HepG2 (cell line): ENCODE measurements around the gene ACRBP. TPM values are rescaled to one million over a fixed set of nuclear protein-coding genes. Genes with fewer than 3 reads are reported as not detected.

ENCODE experiments used
- ATAC-seq: fragments of 200-7000 bp; cut with Tn5 transposase; 3 replicates; pipeline ENCODE4 v1.9.1; 2020; ENCODE audit warnings: mild to moderate bottlenecking, moderate library complexity
- BruUV-seq: library from RNA; stranded (reverse); fragments of 400-500 nt; replicated peaks from 2 replicates; lab custom pipeline; 2021; lab: Mats Ljungman, UMichigan
- CTCF ChIA-PET: fragments of 300-600 bp; formaldehyde crosslinking; extraction: SDS; loops from one replicate; lab custom pipeline; 2021; ENCODE audit warnings: low total read pairs, inconsistent platforms, low intra/inter-chr PET ratio; lab: Yijun Ruan, JAX
- POLR2A ChIA-PET: fragments of 350-600 bp; sonication (Branson Sonifier 250); formaldehyde crosslinking; loops from one replicate; lab custom pipeline; 2020; ENCODE audit warnings: antibody characterized with exemption, inconsistent platforms; lab: Yijun Ruan, JAX
- DNase-seq: peaks from one replicate; pipeline ENCODE4 v3.0.0-alpha.2; 2015; ENCODE audit warnings: low spot score
- FAIRE-seq: peaks from 3 replicates; lab custom pipeline; 2011; peaks lifted over from hg19 to GRCh38; lab: Jason Lieb, UNC
- H2AFZ ChIP-seq: one replicate; pipeline ENCODE4 v1.6.1; 2011; ENCODE audit warnings: low read length, inconsistent platforms
- H3K27ac ChIP-seq: fragments of 300-600 bp; 3 replicates; pipeline ENCODE4 v1.8.0; 2011; ENCODE audit warnings: mixed run types, mild to moderate bottlenecking, mixed read lengths, low read length, inconsistent platforms; ENCODE audit not compliant: insufficient read depth; ENCODE audit errors: extremely low read length
- H3K27me3 ChIP-seq, 2 experiments: fragments of 200-600 bp in 1 of 2; 2 replicates in 1 of 2; 3 replicates in 1 of 2; pipeline versions ENCODE4 v1.6.0 to v1.8.0; 2011; ENCODE audit warnings: low read length in 2 of 2, mild to moderate bottlenecking in 2 of 2, moderate library complexity in 2 of 2, inconsistent platforms in 1 of 2; ENCODE audit not compliant: insufficient read depth in 2 of 2, control insufficient read depth in 1 of 2
- H3K36me3 ChIP-seq, 2 experiments: fragments of 200-600 bp in 1 of 2; replicated peaks in 1 of 2; 2 replicates in 1 of 2; 3 replicates in 1 of 2; pipeline versions ENCODE4 v1.5.1 to v1.8.0; 2011; ENCODE audit warnings: low read length in 2 of 2, inconsistent platforms in 1 of 2; ENCODE audit not compliant: insufficient read depth in 2 of 2, control insufficient read depth in 1 of 2
- H3K4me1 ChIP-seq: 2 replicates; pipeline ENCODE4 v1.5.1; 2012; ENCODE audit warnings: low read length, inconsistent platforms; ENCODE audit not compliant: insufficient read depth
- H3K4me2 ChIP-seq: 2 replicates; pipeline ENCODE4 v1.6.0; 2011; ENCODE audit warnings: low read depth, low read length, inconsistent platforms
- H3K4me3 ChIP-seq, 3 experiments: fragments of 200-600 bp in 1 of 3; sonication (generic), shearing (Covaris generic) in 1 of 3; replicated peaks in 1 of 3; 2 replicates each; pipeline ENCODE4 v1.5.1; 2011 to 2016; ENCODE audit warnings: low read length in 3 of 3, inconsistent platforms in 2 of 3, low read depth in 2 of 3, mild to moderate bottlenecking in 2 of 3, control low read depth in 1 of 3, mixed read lengths in 1 of 3; ENCODE audit not compliant: insufficient read depth in 1 of 3
- H3K79me2 ChIP-seq: one replicate; pipeline ENCODE4 v1.6.1; 2011; ENCODE audit warnings: low read length, inconsistent platforms; ENCODE audit not compliant: insufficient read depth
- H3K9ac ChIP-seq: 2 replicates; pipeline ENCODE4 v1.6.0; 2011; ENCODE audit warnings: mild to moderate bottlenecking, low read depth, low read length, inconsistent platforms; ENCODE audit not compliant: insufficient read depth
- H3K9me3 ChIP-seq: 2 replicates; pipeline ENCODE4 v1.5.1; 2012; ENCODE audit warnings: mild to moderate bottlenecking, low read length
- H4K20me1 ChIP-seq: 2 replicates; pipeline ENCODE4 v1.6.0; 2011; ENCODE audit warnings: inconsistent platforms, mild to moderate bottlenecking, low read length, moderate library complexity; ENCODE audit not compliant: insufficient read depth
- ADNP ChIP-seq: sonication (generic); formaldehyde crosslinking; IDR thresholded peaks from 2 replicates; pipeline ENCODE4 v1.4.0; 2020; ENCODE audit warnings: missing genetic modification reagents
- ASH2L ChIP-seq: fragments of 300-600, 200-600 bp; sonication (generic); IDR thresholded peaks from 2 replicates; pipeline ENCODE4 v1.7.0; 2017; ENCODE audit warnings: low read depth, mild to moderate bottlenecking, moderate library complexity, mixed read lengths, low read length; ENCODE audit not compliant: insufficient read length
- CHD4 ChIP-seq: fragments of 200-600 bp; sonication (generic); IDR thresholded peaks from 2 replicates; pipeline ENCODE4 v1.7.0; 2017; ENCODE audit warnings: mild to moderate bottlenecking, low read length, borderline replicate concordance
- CTCF ChIP-seq: sonication (generic); formaldehyde crosslinking; IDR thresholded peaks from 2 replicates; pipeline ENCODE4 v1.5.0; 2020; ENCODE audit warnings: mild to moderate bottlenecking, missing genetic modification reagents, moderate library complexity
- HOXD1 ChIP-seq: sonication (generic); formaldehyde crosslinking; IDR thresholded peaks from 2 replicates; pipeline ENCODE4 v1.5.0; 2020; ENCODE audit warnings: missing genetic modification reagents
- KAT8 ChIP-seq: IDR thresholded peaks from 2 replicates; pipeline ENCODE4 v1.6.1; 2016; ENCODE audit warnings: missing genetic modification reagents, missing compliant biosample characterization
- MAF1 ChIP-seq: sonication (generic); formaldehyde crosslinking; IDR thresholded peaks from 2 replicates; pipeline ENCODE4 v1.5.0; 2020; ENCODE audit warnings: missing genetic modification reagents, borderline replicate concordance
- MED8 ChIP-seq: sonication (generic); formaldehyde crosslinking; IDR thresholded peaks from 2 replicates; pipeline ENCODE4 v1.8.1; 2023; ENCODE audit warnings: mild to moderate bottlenecking, missing genetic modification reagents; ENCODE audit not compliant: insufficient replicate concordance
- RBAK ChIP-seq: sonication (generic); formaldehyde crosslinking; IDR thresholded peaks from 2 replicates; pipeline ENCODE4 v1.5.1; 2020; ENCODE audit warnings: mild to moderate bottlenecking, missing genetic modification reagents
- ZKSCAN1 ChIP-seq: fragments of 150-350 bp; IDR thresholded peaks from 2 replicates; pipeline ENCODE4 v1.6.1; 2014; ENCODE audit warnings: low read length
- ZNF501 ChIP-seq: sonication (generic); formaldehyde crosslinking; IDR thresholded peaks from 2 replicates; pipeline ENCODE4 v1.5.1; 2020; ENCODE audit warnings: mild to moderate bottlenecking, moderate library complexity, missing genetic modification reagents
- ZNF607 ChIP-seq: sonication (generic); formaldehyde crosslinking; IDR thresholded peaks from 2 replicates; pipeline ENCODE4 v1.5.1; 2020; ENCODE audit warnings: missing genetic modification reagents, mild to moderate bottlenecking, borderline replicate concordance
- ZNF629 ChIP-seq: sonication (generic); formaldehyde crosslinking; conservative IDR thresholded peaks from 2 replicates; pipeline ENCODE4 v1.5.0; 2020; ENCODE audit warnings: missing genetic modification reagents
- WGBS: methylation state at CpG from one replicate; pipeline ENCODE4 v1.1.6; 2017; ENCODE audit warnings: low lambda C conversion rate; 5-methylcytosine and 5-hydroxymethylcytosine counted together
- in situ Hi-C: cut with HindIII; loops from 2 replicates; pipeline ENCODE4 v1.10.0; 2017; ENCODE audit warnings: low pct_unique_long_range_greater_than_20kb; ENCODE audit not compliant: extremely low pct_ligation_motif_present
- intact Hi-C: fragments of 100-400 bp; cut with micrococcal nuclease; formaldehyde crosslinking; loops from one replicate; pipeline ENCODE4 v1.10.0; 2022; ENCODE audit not compliant: unreplicated experiment
- polyA plus RNA-seq, 8 experiments: library from polyadenylated mRNA; depleted of rRNA in 3 of 8; stranded (reverse) in 7 of 8; unstranded in 1 of 8; fragments of >200 nt; fragmentation: Illumina TruSeq in 4 of 8; extraction: Trizol in 4 of 8; gene quantifications; 2 replicates each; pipeline versions ENCODE4 v1.2.1 to v1.2.3, GENCODE V29; 2011 to 2016; ENCODE audit warnings: low read depth in 4 of 8, missing spikeins in 1 of 8, mixed read lengths in 1 of 8; ENCODE audit not compliant: insufficient read depth in 1 of 8
- total RNA-seq, 5 experiments: library from RNA; depleted of rRNA; stranded (reverse); fragments of >200 nt; fragmentation: Illumina TruSeq; extraction: Trizol; gene quantifications; 2 replicates each; pipeline ENCODE4 v1.2.3, GENCODE V29; 2016; ENCODE audit warnings: low read depth in 1 of 5

Gene ACRBP
- total and polyA plus RNA-seq, 2 of the 13 experiments (the other 11 are each of a cell fraction or from before 2014, with no cell fraction given), result 0.46 TPM; not detected in 1

DNA sequence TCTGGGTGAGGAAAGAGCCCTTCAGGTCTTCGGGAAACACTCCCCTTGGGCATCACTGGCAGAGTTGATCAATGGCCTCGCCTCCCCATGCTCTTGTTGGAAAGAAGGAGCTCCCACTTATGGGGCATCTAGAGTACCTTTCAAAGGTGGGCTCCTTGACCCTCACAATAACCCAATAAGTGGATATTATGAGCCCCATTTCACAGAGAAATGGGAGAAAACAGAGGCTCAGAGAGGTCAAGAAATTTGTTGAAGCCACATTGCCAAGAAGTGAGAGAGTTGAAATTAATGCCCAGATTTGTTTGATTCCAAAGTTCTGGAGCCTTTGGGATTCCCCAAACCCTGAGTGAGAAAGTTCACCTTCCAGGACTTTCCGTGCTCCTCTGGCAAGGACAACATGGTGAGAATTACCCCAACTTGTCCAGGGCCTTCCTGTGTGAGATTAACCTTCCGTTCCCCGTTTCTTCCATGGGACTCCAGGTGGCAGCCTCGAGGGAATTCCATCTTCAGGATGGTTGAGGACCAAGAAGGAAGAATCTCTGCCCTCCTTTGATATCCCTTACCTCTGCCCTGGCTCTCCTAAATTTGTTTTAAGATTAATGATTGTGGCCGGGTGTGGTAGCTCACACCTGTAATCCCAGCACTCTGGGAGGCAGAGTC is 32.6 kb downstream of the ACRBP start:
- Histone ChIP-seq H3K79me2 (no peaks in the 10 kb centered on the region), H4K20me1 (no peaks in the 10 kb centered on the region), H3K27me3 (no peaks in the 10 kb centered on the region), H3K9ac (peak overlapping the region; percentile 57), H2AFZ (no peak overlapping the region), H3K27ac (peak overlapping the region; percentile 74), H3K4me3 (peak overlapping the region; percentile 11 to 70 (median 41); a peak in 4 of 6 replicates), H3K36me3 (no peaks in the 10 kb centered on the region), H3K9me3 (no peaks in the 10 kb centered on the region), H3K4me1 (peaks cover 38% of the 10 kb centered on the region), H3K4me2 (peak overlapping the region; percentile 83)
- WGBS, result 13% methylated on average over 7 of the region's 7 CpGs
- ATAC-seq, result no peak
- in situ Hi-C loops (loop anchor here (5.0 kb wide), 1 partner anchor 83 kb away; no protein-coding TSS in a partner anchor), intact Hi-C loops (loop anchor here (10.0 kb wide), 1 partner anchor 210 kb away; the partner anchor contains the start of genes GPR162 and P3H3)
- no peak for FAIRE-seq
- TSS peak; percentile 66 for BruUV-seq
- TF ChIP-seq ADNP (CRISPR knock-in tag) (0 out of 2 replicates have a peak, but pooled peaks have one; percentile 15), RBAK (CRISPR knock-in tag) (0 out of 2 replicates have a peak, but pooled peaks have one; percentile 25), MED8 (CRISPR knock-in tag) (no peak), ZKSCAN1 (no peak), ZNF629 (peak; percentile 53; the same call in 1 of the 2 replicates), ASH2L (peak; percentile 17), ZNF607 (CRISPR knock-in tag) (peak; percentile 51; the same call in 1 of the 2 replicates), KAT8 (CRISPR knock-in tag) (no peak), MAF1 (CRISPR knock-in tag) (0 out of 2 replicates have a peak, but pooled peaks have one; percentile 15), CHD4 (0 out of 2 replicates have a peak, but pooled peaks have one; percentile 35), ZNF501 (CRISPR knock-in tag) (0 out of 2 replicates have a peak, but pooled peaks have one; percentile 11), CTCF (CRISPR knock-in tag) (peak; percentile 27), HOXD1 (CRISPR knock-in tag) (no peak)
- ChIA-PET CTCF (interaction anchor here (1.1 kb wide), 2 partner anchors 46 to 83 kb away, joined by 3 read pairs; partner anchors contain the start of gene NOP2), POLR2A (interaction anchor here (0.8 to 3.0 kb wide), 12 partner anchors 12 to 258 kb away, joined by 3 to 30 read pairs (median 12); partner anchors contain the start of genes CDCA3, COPS7A, GAPDH and LTBR)
- no peak for DNase-seq
